A673 (cell line): ENCODE results near the gene SIGLEC10.

Source experiments
- EZH2 ChIP-seq: fragments of 200-600 bp; sonication (generic); IDR thresholded peaks from 2 replicates; pipeline ENCODE4 v1.6.1; 2017; ENCODE audit warnings: borderline replicate concordance, low read depth, mild to moderate bottlenecking, mixed read lengths, antibody characterized with exemption, low read length; ENCODE audit not compliant: poor library complexity, severe bottlenecking
- TF ChIP-seq, protein P1 (sequence below): fragments of 300-800, 200-600 bp; sonication (generic); conservative IDR thresholded peaks from 2 replicates; pipeline ENCODE4 v1.5.1; 2017; ENCODE audit warnings: low read depth, mild to moderate bottlenecking, antibody characterized with exemption, low read length, moderate library complexity, mixed read lengths

DNA sequence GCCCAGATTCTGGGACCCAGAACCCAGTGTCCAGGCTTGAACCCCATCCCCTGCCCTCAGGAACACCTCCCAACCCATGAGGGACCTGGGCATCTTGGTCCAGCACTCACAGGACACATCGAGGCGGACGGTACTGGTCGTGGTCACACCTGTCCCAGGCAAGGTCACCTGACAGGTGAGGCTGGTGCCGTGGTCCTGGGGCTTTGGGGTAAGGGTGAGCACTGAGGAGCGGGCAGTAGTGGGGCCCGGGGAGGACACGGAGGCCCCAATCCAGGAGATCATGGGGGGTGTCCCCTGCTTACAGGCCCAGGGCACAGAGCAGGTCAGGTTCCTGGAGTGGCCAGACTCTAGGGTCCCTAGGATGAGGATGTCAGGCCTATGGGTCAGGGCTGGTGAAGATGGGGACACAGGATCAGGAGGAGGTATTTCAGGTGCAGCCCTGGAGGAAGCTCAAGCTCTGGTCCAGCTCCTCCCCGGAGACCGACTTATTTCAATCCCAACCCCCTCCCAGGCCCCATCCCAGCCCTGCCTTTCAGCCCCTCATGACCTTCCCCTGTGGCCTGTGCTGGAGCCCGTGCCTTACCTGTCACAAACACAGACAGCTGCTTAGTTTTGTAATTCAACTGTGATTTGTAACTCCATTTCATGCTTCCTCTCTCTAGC, 40.0 kb upstream of the SIGLEC10 start:
- TF ChIP-seq, protein P1, sequence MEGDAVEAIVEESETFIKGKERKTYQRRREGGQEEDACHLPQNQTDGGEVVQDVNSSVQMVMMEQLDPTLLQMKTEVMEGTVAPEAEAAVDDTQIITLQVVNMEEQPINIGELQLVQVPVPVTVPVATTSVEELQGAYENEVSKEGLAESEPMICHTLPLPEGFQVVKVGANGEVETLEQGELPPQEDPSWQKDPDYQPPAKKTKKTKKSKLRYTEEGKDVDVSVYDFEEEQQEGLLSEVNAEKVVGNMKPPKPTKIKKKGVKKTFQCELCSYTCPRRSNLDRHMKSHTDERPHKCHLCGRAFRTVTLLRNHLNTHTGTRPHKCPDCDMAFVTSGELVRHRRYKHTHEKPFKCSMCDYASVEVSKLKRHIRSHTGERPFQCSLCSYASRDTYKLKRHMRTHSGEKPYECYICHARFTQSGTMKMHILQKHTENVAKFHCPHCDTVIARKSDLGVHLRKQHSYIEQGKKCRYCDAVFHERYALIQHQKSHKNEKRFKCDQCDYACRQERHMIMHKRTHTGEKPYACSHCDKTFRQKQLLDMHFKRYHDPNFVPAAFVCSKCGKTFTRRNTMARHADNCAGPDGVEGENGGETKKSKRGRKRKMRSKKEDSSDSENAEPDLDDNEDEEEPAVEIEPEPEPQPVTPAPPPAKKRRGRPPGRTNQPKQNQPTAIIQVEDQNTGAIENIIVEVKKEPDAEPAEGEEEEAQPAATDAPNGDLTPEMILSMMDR: no peak
- TF ChIP-seq EZH2: no peak
